ENCODE results near the gene HMGCL.

Gene HMGCL

GRCh38 chr1:23777979-23778814 is 47.0 kb downstream of the HMGCL start, which contains the start of gene PITHD1:
TSS of gene PITHD1 (plus strand) at chr1:23778418. CDS start at chr1:23778516, 98 bp downstream.
- no peak for TF ChIP-seq CTCF (IDR thresholded peaks at IDR 0.05)
- TF ChIP-seq ZFX (IDR thresholded peaks at IDR 0.05; ENCODE audit: borderline replicate concordance) = no peak
- H3K27ac ChIP-seq = peak within 1 kb of the TSS; percentile 88

GRCh38 chr1:23776217-23776616 is 49.0 kb downstream of the HMGCL start:
- no peak overlapping the region for H3K27ac ChIP-seq
- TF ChIP-seq ZFX (IDR thresholded peaks at IDR 0.05; ENCODE audit: borderline replicate concordance) (no peak), CTCF (IDR thresholded peaks at IDR 0.05) (no peak)

- TF ChIP-seq ZFX (IDR thresholded peaks at IDR 0.05; ENCODE audit: borderline replicate concordance) = no peak
- no peak for TF ChIP-seq CTCF (IDR thresholded peaks at IDR 0.05)
- H3K27ac ChIP-seq = no peak overlapping the region
These were observed 50.9 kb downstream of the HMGCL start for GRCh38 chr1:23774174-23774880.

- H3K27ac ChIP-seq = no peak overlapping the region
- no peak for TF ChIP-seq CTCF (IDR thresholded peaks at IDR 0.05)
- no peak for TF ChIP-seq ZFX (IDR thresholded peaks at IDR 0.05; ENCODE audit: borderline replicate concordance)
These were observed 52.4 kb downstream of the HMGCL start for GRCh38 chr1:23772854-23773242.

- H3K27ac ChIP-seq = no peak overlapping the region
- TF ChIP-seq CTCF (IDR thresholded peaks at IDR 0.05) (peak; percentile 97), ZFX (IDR thresholded peaks at IDR 0.05; ENCODE audit: borderline replicate concordance) (no peak)
These were observed 53.0 kb downstream of the HMGCL start for GRCh38 chr1:23772049-23772853.

GRCh38 chr1:23768733-23769132 is 56.5 kb downstream of the HMGCL start:
- TF ChIP-seq CTCF (IDR thresholded peaks at IDR 0.05) = no peak
- H3K27ac ChIP-seq = no peak overlapping the region
